ENCODE measurements around the gene CARHSP1. TPM values are rescaled to one million over a fixed set of nuclear protein-coding genes. Genes with fewer than 3 reads are reported as not detected.
"Not testable (repeated sequence)": the region's sequence is repeated elsewhere in the genome, so short reads cannot be mapped to it uniquely, and the experiment has no call there.

CARHSP1 gene
- total RNA-seq, 1 experiment from 2014 or later: 199 TPM

DNA sequence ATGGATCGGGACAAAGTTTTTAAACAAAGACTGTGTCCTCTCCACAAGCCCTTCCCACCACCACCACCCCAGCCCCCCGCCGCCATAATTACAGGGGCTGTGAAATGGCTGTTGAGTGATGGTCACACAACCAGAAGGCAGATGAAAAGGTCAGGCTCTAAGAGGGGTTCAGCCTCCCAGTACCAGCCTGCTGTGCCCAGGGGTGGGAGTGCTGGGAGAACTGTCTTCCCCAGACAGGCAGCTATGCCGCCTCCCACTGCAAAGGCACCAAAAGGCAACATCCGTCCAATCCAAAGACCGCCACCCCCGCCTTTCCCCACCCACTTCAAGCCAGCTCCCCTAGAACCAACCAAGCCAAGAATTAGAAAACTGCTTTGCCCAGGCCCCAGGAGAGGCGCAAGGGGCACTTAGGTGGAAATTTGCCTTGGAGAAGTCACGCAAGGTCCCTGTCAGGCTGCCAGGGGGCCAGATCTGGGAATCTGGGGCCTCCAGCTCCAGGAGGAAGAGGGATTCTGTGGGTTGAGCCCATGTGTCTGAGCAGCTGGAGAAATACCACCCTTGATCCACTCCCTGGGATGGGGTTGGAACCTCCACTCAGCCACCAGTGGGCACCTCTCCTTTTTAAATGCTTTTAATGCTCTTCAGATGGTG, 14.4 kb downstream of the CARHSP1 start:
- no peak for DNase-seq (ENCODE audit: low read depth)

DNA sequence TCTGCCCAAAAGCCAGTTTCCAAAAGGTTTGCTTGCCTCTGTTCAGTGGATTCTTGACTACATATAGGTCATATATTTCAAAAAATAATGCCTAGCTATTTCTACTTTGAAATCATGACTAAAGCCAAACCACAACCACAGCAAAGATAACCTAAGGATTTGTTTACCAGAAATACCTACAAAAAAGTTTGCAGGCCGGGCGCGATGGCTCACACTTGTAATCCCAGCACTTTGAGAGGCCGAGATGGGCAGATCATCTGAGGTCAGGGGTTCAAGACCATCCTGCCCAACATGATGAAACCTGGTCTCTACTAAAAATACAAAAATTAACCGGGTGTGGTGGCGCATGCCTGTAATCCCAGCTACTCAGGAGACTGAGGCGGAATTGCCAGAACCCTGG, 15.2 kb downstream of the CARHSP1 start:
- no peak for DNase-seq (ENCODE audit: low read depth)

DNA sequence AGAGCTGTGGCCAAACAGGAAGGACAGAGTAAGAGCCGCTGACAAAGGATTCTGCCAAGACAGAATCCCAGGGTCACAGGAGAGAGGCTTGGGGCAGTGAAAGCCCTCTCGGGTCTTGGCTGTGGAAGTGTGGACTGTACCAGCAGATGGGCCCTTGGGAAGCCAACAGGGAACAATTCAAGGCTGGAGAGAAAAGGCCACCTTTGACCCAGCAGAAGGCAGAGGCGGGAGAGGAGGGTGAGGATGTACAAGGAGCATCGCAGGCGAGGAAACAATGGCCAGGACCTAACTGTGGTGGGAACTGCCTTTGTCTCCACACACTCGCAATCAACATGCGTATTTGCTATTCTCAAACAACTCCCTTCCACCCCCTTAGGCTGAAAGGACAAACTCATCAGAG, 15.7 kb downstream of the CARHSP1 start:
- DNase-seq (ENCODE audit: low read depth): no peak

DNA sequence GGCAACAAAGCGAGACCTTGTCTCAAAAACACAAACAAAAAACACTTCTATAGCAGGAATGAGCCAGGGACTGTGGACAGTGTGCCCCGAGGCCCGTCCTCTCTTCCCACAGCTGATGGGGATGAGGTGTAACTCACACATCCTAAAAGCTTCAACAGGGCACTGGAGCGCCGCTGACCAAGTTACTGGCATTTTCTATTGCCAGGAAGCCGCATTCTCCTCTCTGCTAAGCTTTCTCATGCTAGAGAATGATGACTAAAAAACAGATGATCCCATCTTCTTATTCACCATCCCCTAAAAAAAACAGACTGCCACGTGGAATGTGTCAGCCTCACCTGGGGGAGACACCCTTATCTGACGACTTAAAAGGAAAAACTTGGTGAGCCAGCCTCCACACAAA, 16.3 kb downstream of the CARHSP1 start:
- peak; percentile 25 for DNase-seq (ENCODE audit: low read depth)

DNA sequence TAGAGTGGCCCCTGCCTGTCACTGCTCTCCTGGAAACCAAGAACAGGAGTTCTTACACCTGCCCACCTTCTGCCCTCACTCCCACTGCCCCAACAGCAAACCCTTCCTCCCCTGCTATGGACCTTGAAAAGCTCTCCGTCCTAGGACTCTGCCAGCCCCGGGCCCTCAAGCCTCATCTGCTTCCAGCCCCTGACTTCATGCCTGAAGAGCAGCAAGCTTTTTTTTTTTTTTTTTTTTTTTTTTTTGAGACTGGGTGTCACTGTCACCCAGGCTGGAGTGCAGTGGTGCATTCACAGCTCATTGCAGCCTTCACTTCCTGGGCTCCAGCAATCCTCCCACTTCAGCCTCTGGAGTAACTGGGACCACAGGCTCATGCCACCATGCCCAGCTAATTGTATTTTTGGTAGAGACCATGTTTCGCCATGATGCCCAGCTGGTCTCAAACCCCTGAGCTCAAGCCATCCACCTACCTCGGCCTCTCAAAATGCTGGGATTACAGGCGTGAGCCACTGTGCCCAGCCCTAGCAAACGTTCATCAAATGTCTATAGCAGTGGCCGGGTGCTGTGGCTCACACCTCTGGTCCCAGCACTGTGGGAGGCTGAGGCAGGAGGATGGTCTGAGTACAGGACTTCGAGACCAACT, 16.9 kb downstream of the CARHSP1 start:
- DNase-seq (ENCODE audit: low read depth): no peak

DNA sequence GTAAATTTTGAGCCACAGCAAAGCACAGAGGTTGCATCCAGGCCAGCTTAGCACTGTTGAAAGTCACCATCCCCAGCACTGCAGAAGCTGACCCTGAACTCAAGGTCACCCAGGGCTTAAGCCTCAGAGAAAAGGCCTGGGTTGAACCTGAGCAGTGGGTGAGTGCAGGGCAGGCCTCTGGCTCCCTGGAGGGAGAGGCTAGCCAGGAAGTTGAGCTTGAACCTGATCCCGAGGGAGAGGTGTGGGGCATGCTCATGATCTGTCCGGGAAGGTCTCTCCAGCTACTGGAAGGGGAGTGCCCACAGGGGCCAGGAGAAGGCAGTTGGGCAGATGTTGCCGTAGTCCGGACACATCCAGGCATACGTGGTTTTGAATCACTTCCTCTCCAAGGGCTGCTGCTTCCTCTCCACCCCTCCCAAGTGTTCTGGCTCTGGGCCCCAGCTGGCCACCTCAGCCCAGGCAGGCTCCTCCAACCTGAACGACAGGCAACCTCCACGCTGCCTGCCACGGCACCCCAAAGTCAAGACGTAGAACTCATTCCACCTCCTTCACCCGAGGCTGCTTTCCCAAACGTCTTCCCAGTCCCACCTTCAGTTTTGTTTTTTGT, 18.4 kb downstream of the CARHSP1 start:
- DNase-seq (ENCODE audit: low read depth): peak; percentile 89

DNA sequence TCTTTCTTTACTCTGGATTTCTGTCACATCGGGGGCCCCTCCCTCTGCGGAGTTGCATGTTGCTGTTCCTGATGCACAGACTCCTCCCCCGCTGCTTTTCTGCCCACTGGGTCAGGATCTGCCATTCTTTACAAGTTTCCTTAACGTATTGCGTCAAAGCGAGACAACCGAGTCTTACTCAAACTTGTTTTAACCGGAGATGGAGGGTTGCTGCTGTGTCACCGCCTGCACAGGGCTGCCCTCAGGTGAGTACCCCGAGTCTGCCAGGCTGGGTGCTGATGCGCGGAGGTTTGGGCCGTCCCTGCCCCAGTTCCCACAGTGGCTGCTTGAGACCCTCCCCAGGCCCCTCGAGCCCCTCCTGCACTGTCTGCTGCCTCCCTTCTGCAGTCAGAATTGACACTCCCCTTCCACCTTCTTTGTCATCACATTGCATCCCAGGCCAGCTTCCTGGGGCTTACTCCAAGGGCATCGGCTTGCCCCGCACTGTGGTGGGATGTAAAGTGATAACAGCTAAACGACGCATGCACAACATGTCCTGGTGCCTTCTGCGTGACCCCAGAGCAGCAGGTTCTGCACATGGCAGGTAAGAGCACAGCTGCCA, 19.3 kb downstream of the CARHSP1 start:
- no peak for DNase-seq (ENCODE audit: low read depth)

DNA sequence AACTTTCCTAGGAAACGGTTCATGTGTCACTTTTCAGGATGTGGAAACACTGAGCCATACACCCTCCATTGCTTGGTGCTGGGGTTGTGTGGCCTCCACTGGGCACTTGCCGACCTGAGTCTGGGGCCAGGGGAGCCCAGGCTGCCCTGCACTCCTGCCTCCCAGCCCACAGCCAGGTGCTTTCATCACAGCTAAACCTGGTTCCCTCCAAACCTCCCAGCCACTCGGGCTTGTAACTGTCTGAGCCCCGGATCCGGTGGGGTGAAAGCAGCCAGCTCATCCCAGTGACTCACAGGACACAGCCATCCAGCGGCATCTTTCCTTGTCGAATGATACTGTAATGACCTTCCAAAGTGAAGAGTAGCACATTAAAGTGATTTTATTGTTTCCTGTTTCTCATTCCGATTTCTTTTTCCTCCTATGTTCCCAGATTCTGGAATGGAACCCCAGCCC, 19.8 kb downstream of the CARHSP1 start:
- peak; percentile 88 for DNase-seq (ENCODE audit: low read depth)

DNA sequence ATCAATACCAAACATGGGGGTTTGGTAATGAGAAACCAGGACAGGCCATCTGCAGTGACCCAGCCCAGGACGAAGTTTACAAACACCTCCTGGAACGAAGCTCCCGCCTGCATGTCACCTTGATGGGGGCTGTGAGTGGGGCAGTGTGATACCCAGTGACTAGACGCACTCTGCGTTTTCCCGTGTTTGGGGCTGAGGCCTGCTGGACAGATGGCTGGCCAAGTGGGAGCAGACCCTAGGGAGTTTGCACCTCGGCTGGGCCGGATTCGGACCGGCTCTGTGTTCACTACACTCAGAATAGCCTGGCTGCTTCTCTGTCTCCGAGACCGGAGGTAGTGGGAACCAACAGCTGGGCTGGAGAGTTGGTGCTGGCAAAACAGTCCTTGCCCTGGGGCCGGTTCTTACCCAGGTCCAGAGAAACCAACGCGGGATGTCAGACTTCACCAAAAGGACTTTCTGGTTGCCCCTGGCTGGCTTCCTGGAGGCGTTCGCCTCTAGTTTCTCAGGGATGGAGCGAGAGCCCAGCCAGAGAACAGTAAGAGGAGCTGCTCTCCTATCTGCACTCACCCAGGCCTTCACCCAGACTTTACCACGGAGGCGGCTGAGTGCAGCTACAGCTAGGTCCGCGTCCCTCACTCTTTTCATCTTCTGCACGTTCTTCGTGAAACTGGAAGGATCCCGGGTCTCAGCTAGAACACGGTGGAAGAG, 20.4 kb downstream of the CARHSP1 start:
- DNase-seq (ENCODE audit: low read depth): no peak

DNA sequence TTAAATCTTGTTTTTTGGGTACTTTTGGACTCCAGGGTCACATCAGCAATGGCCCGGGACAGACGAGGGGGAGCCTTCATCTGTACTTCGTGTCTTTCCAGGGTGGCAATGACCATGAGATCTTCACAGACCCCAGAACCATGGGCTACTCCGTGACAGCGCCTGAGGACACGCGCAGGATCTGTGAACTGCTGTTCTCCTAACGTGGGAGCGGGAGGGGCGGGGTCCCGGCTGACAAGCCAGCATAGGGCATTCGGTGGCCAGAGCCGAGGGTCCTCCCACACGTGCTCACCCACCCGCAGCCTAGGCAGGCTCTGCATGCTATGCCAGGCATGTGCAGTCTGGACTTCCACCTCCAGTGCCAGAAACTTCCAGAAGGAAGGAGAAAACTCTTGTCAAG, 21.2 kb downstream of the CARHSP1 start:
- no peak for DNase-seq (ENCODE audit: low read depth)

DNA sequence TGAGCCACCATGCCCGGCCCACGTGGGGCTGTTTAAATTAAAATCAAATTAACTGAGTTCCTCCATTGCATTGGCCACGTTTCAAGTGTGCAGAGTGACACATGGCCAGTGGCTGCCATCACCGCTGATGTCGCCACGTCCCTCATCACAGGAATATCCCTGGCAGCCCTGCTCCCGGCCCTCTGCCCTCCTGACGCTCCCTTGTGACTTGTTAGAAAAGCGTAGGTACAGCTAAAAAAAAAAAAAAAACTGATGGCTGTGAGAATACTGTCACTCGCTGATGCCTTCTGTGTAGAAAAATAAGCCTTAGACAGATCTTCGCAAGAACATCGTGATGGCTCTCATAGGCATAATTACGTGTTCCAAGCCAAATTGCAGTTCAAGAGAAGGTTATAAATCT, 21.7 kb downstream of the CARHSP1 start:
- no peak for DNase-seq (ENCODE audit: low read depth)

DNA sequence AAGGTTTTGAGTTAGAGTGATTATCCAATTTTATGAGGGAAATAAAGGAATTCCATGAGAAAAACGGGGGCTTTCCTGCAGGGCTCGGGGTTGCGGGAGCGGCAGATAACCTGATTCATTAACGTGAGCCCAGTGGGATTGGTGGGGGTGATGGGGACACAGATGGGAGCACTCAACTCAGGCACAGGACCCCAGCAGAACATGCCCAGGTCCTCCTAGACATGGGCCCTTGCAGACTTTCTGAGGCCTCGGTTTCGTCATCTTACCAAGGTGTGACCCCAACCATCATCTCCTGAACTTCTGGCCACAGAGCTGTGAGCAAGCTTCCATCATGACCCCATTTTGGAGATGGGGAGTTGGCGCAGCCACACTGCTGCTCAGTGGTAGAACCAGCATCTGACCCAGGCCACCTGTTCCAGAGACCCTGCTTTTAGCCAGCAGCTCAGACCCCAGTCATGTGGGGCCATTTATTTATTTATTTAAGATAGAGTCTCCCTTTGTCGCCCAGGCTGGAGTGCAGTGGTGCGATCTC, 22.3 kb downstream of the CARHSP1 start:
- no peak for DNase-seq (ENCODE audit: low read depth)

DNA sequence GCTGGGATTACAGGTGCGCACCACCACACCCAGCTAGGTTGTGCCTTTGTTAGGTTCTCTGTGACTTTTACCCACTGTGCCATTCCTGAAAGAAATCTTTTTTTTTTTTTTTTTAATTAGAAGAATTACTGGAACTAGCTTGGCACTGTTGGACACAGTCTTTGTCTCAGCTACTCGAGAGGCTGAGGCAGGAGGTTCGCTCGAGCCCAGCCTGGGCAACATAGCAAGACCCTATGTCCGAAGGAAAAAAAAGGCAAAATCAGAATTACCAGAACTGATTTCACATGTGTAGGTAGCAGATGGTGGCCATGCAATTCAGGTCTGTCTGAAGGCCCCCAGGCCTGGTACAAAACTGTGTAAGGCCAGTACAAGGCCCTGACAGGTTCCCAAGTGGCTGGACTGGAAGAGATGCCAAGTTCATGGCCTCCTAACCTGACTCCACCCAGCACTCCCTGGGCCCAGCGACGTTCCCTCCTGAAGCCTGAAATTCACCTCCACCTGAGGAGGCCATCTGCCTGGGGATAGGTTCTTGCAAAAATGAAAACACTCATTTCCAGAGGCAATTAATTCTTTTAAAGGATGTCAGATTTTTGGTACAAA, 23.0 kb downstream of the CARHSP1 start:
- no peak for DNase-seq (ENCODE audit: low read depth)

DNA sequence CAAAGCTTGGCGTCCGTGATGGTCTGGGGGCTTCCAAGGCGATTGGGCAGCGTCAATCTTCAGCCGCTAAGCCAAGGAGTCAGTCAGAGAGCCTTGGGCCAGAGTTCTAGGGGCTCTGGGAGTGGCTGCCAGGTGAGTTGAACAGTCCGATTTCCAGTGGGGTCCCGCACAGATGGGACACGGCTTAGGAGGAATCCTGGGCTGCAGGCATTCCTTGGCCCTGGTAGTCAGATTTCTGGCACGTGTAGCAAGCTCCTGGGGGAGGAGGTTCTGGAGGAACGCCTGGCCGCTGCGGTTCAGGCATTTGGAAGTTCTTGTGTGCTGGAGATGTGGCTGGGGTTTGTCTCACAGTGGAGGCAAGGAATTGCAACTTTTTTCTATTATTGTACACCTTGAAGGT, 25.5 kb downstream of the CARHSP1 start:
- not testable (repeated sequence) for DNase-seq (ENCODE audit: low read depth)

DNA sequence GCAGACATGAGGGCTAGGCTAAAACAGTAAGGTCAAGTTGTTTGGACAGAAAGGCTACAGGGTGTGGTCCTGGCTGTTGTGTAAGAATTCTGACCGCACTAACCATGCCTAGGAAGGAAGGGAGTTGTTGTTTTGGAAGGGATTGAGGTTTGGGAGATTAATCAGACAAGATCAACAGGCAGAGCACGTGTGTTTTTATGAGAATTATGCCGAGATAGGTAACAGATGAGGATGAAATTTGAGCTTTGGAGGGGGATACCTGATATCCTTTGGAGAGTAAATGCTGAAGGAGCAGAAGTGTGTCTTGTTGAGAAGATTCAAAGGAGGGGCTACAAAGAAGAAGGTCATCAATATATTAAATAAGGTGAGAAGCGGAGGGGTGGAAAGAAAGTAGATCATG, 26.8 kb downstream of the CARHSP1 start:
- not testable (repeated sequence) for DNase-seq (ENCODE audit: low read depth)

DNA sequence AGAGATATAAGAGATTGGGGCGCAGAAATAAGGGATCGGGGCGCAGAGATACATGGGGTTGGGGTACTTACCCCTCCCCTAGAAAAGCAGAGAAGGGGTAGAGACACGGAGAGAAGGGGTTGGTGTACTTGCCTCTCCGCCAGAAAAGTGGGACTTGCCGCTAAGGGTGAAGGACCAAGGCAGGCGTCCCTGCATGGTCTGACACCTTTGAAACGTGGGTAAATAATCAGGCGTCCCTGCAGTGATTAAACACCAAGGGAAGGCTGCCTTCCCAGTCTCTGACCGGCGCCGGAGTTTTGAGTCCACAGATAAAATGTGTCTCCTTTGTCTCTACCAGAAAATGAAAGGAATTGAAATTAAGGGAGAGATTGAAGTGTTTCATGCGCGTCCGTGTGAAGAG, 31.2 kb downstream of the CARHSP1 start:
- not testable (repeated sequence) for DNase-seq (ENCODE audit: low read depth)

DNA sequence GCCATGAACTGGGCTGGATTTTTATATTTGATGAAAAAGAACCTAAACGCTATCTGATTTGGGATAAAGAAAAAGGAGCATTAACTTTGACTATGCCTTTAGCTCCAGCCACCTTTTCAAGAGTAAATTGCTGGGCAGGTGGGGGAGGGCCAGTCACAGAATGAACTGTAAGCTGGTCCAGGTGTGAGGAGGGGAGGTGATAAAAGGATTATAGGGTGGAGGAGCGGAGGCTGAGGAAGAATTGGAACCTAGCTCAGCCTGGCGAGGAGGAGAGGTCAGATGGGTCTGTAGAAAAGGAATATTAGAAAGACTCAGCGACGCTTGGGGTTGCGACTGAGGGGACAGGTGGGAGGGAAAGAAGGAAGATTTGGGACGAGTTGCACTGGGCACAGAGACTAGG, 32.0 kb downstream of the CARHSP1 start:
- DNase-seq (ENCODE audit: low read depth): not testable (repeated sequence)

DNA sequence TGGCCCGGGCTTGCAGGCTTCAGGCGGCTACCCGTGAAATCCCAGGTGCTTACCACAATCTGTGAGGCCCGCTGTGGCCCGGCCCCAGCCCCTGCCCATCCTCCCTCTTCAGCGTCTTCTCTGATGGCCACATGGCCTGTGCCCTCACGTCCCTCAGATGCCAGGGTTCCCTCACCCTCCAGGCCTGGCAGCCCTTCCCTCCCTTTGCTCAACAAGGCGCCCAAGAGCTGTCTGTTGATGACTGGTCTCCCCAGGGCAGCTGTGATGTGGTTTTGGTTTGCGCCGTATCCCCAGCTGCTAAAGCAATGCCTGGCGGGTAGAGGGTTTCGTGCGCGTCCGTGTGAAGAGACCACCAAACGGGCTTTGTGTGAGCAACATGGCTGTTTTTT, 36.1 kb downstream of the CARHSP1 start:
- no peak for DNase-seq (ENCODE audit: low read depth)

DNA sequence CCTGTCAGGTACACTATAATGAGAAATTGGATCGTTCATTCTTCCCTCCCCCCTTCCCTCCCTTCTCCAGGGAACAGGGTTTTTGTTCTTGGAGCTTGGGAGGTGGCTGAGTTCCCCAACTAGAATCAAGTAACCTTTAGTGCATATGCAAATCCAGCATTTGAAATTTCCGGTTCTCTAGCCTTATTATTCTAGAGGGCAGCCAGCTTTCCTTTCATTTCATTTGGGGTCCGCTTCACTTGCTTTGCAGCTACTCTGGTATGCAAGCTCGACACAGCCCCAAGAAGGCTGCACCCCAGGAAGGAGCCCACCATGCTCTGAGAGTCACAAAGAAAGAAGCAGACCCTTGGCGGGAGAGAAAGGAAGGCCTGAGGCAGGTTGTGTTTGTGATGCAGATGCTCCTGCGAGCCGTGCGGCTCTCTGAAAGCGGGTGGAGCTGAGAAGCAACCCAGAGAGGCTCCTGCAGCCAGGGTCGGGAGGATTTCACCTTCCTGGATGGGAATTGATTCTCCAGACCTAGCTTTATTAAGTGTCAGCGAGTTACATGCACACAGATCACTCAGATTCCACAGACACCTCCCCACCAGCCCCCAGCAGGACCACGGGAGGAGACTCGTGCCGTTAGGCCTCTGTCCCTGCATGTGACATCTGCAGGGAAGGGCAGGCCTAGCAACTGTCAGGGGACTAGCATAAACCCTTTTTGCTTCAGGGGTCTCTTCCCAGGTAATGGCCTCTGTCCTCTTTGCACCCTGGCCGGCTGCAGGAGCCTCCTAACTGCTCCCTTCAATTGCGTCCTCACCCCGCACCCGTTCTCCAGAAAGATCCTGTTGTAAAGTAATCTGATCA, 36.7 kb downstream of the CARHSP1 start:
- no peak for DNase-seq (ENCODE audit: low read depth)

DNA sequence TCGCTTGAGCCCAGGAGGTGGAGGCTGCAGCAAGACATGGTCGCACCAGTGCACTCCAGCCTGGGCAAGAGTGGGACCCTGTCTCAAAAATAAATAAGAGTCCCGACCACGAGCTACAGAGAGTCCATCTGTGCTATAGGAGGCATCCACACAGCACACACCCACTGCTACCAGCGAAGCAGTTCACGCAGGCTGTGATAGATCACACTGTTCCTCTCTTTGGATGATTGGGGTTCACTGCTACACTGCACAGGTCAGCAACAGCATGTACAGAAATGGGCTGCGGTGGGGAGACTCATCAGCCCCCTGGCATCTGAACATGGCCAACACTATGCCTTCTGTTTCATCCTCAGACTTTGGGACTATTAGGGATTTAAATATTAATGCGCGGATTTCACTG, 37.4 kb downstream of the CARHSP1 start:
- DNase-seq (ENCODE audit: low read depth): no peak
